ENCODE measurements around the gene B4GALNT3. TPM values are rescaled to one million over a fixed set of nuclear protein-coding genes. Genes with fewer than 3 reads are reported as not detected.
A peak's percentile ranks its signal among the peaks of the same experiment; 100 is the strongest.

B4GALNT3 gene
- total RNA-seq, 4 donors from 2014 or later, result 30.7 to 66.2 (median 35.0) TPM

DNA sequence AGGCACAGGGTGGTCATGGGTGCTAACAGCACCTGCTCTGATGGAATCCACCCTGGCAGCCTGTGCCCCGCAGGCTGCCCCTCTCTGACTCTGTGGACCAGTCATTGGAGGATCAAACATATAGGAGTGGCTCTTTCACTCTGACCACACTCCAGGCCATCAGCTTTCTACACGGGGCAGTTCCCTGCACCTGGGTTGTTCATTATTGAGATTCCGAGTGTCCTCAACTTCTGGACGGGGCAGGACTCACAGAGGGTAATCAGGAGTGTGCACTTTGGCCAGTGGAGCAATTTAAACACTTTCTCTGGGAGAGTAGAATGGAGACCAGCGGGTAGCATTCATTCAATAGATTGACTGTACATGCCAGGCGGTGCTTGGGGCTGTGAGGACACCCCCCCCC is 108.7 kb downstream of the B4GALNT3 start:
- Histone ChIP-seq H3K4me3 (no peak overlapping the region), H3K27ac (no peak overlapping the region), H3K36me3 (no peaks in the 10 kb centered on the region), H3K4me1 (peaks cover 41% of the 10 kb centered on the region), H3K27me3 (no peaks in the 10 kb centered on the region), H3K9me3 (no peaks in the 10 kb centered on the region)
- WGBS, result 74% methylated on average over 4 of the region's 6 CpGs
- no peak for TF ChIP-seq POLR2A (IDR thresholded peaks at IDR 0.05)
- TF ChIP-seq, protein P1, sequence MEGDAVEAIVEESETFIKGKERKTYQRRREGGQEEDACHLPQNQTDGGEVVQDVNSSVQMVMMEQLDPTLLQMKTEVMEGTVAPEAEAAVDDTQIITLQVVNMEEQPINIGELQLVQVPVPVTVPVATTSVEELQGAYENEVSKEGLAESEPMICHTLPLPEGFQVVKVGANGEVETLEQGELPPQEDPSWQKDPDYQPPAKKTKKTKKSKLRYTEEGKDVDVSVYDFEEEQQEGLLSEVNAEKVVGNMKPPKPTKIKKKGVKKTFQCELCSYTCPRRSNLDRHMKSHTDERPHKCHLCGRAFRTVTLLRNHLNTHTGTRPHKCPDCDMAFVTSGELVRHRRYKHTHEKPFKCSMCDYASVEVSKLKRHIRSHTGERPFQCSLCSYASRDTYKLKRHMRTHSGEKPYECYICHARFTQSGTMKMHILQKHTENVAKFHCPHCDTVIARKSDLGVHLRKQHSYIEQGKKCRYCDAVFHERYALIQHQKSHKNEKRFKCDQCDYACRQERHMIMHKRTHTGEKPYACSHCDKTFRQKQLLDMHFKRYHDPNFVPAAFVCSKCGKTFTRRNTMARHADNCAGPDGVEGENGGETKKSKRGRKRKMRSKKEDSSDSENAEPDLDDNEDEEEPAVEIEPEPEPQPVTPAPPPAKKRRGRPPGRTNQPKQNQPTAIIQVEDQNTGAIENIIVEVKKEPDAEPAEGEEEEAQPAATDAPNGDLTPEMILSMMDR (IDR thresholded peaks at IDR 0.05), result no peak
- no peak for DNase-seq (ENCODE audit: low spot score in 2 of 2)

- peak overlapping the region; percentile 71 for H3K4me3 ChIP-seq
These were observed 109.4 kb downstream of the B4GALNT3 start for GRCh38 chr12:569091-569676.

GRCh38 chr12:569803-570434 is 110.2 kb downstream of the B4GALNT3 start:
- Histone ChIP-seq H3K4me1 (peaks cover 47% of the 10 kb centered on the region), H3K4me3 (peak overlapping the region; percentile 71), H3K27me3 (no peaks in the 10 kb centered on the region), H3K36me3 (no peaks in the 10 kb centered on the region), H3K27ac (peak overlapping the region; percentile 96), H3K9me3 (no peaks in the 10 kb centered on the region)
- 3% methylated on average over 25 of the region's 44 CpGs for WGBS
- TF ChIP-seq, protein P1 (IDR thresholded peaks at IDR 0.05), result peak; percentile 85 to 94
- TF ChIP-seq POLR2AphosphoS5 (IDR thresholded peaks at IDR 0.05), result peak in 2 of 3 donors; percentile 30 to 83
- TF ChIP-seq POLR2A (IDR thresholded peaks at IDR 0.05), result no peak
- DNase-seq (ENCODE audit: low spot score in 2 of 2), result peak; percentile 94 to 95

More at GRCh38 chr12:569091-569676, 109.4 kb downstream of the B4GALNT3 start:
- Histone ChIP-seq H3K27ac (no peak overlapping the region), H3K4me1 (peaks cover 40% of the 10 kb centered on the region), H3K36me3 (no peaks in the 10 kb centered on the region), H3K9me3 (no peaks in the 10 kb centered on the region), H3K27me3 (no peaks in the 10 kb centered on the region)
- 80% methylated on average over 6 of the region's 6 CpGs for WGBS
- DNase-seq (ENCODE audit: low spot score in 2 of 2), result no peak
- TF ChIP-seq EP300 (IDR thresholded peaks at IDR 0.05) (no peak), POLR2A (IDR thresholded peaks at IDR 0.05) (no peak), POLR2AphosphoS5 (IDR thresholded peaks at IDR 0.05) (no peak)
- TF ChIP-seq, protein P1 (IDR thresholded peaks at IDR 0.05), result no peak

DNA sequence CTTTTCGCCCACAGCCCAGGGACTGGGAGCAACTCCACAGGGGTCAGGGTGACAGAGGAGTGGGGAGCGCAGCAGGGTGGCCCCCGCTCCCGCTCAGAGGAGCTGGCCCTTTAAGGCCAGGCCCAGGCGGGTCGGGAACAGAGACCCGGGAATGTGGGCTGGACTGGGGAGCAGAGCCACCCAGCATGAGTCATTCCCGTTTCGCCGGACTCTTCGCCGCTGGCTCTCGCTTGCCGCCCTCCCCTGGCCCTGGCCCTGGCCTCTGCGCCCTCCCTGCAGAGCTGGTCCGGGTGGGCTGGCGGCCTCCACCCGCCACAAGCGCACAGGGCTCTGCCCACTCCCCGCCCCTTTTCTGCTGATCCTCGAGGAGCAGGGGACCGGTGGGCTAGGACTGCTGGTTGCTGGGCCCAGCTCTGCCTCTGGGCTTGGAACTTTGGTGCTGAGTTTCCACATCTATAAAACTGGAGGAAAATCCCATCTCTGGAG is 110.7 kb downstream of the B4GALNT3 start:
- H3K9me3 ChIP-seq, result no peaks in the 10 kb centered on the region
- TF ChIP-seq POLR2AphosphoS5 (IDR thresholded peaks at IDR 0.05) (peak in 1 of 3 donors; percentile 17), EP300 (IDR thresholded peaks at IDR 0.05) (no peak), POLR2A (IDR thresholded peaks at IDR 0.05) (peak in 1 of 2 donors; percentile 6)
- peak overlapping the region; percentile 96 for H3K27ac ChIP-seq
- peaks cover 52% of the 10 kb centered on the region for H3K4me1 ChIP-seq
- no peaks in the 10 kb centered on the region for H3K27me3 ChIP-seq
- H3K4me3 ChIP-seq, result peak overlapping the region; percentile 71
- H3K36me3 ChIP-seq, result no peaks in the 10 kb centered on the region
- WGBS, result 18% methylated on average over 3 of the region's 22 CpGs
- peak in 1 of 2 donors; percentile 84 for DNase-seq (ENCODE audit: low spot score in 2 of 2)

DNA sequence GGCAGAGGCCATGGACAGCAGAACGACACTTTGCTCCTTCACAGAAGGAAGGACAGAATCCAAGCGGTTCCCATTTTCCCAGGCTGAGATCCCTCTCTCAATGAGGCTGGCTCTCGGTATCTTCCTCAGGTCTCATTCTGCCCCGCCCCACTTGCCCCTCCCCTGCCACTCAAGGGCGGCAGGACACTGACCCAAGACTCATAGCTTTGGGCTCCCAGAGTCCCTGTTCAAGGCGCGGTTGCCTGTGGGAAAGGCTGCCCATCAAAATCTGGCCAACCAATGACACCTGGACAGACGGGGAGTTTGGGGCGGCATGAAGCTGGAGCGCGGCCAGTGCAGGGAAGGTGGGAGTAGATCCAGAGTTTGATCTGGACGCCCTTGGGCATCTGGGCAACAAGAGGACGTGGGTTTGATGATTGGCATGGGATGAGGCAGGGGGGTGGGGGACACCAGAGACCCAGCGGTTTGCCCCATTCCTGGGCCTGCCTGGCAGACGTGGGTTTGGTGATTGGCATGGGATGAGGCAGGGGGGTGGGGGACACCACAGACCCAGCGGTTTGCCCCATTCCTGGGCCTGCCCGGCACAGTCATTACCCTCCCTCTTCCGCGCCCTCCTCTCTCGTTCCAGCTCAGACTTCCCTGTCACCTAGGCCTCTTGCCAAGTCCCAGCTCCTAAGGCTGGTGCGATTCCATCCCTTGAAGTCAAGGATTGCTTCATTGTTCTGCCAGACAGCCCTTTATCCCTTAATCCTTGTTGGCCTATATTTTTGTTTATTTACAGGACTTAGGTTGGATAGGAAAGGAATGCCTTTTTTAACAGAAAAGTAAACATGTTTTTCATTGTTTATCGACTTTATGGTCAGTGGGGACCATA is 111.4 kb downstream of the B4GALNT3 start:
- 28% methylated on average over 19 of the region's 22 CpGs for WGBS
- no peaks in the 10 kb centered on the region for H3K9me3 ChIP-seq
- peak overlapping the region; percentile 71 for H3K4me3 ChIP-seq
- peak overlapping the region; percentile 96 for H3K27ac ChIP-seq
- peaks cover 59% of the 10 kb centered on the region for H3K4me1 ChIP-seq
- no peaks in the 10 kb centered on the region for H3K27me3 ChIP-seq
- no peaks in the 10 kb centered on the region for H3K36me3 ChIP-seq
- TF ChIP-seq, protein P1 (IDR thresholded peaks at IDR 0.05), result no peak
- TF ChIP-seq POLR2A (IDR thresholded peaks at IDR 0.05), result no peak
- no peak for TF ChIP-seq EP300 (IDR thresholded peaks at IDR 0.05)
- no peak for TF ChIP-seq POLR2AphosphoS5 (IDR thresholded peaks at IDR 0.05)
- peak; percentile 92 for DNase-seq (ENCODE audit: low spot score in 2 of 2)
